NCI-H1930 (cell line): ENCODE measurements around the gene SERPINA3.
"Not testable (repeated sequence)": the region's sequence is repeated elsewhere in the genome, so short reads cannot be mapped to it uniquely, and the experiment has no call there.

Source experiments
- DNase-seq, 2 experiments: peaks; one replicate each; lab custom pipeline; 2025; lab: John Stamatoyannopoulos, UW

SERPINA3 gene

DNA sequence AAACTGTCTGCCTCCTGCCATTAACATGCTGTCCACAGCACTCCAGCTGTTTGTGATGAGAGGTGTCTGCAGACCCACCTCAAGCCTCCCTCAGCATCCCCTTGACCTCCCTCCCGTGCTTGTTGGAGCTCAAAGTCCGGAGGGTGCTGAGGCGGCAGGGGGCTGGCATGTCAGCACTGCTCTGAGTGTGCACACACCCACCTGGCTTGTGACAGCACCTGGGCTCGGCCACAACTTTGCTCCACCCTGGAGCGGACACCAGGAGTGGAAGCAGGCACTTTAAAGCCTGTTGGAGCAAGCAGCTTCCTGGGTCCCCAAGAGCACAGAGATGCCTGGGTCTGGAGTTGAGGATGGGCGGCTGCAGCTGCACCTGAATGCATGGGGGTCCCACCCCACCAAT lies 20.9 kb downstream of the SERPINA3 start:
- no peak for DNase-seq

DNA sequence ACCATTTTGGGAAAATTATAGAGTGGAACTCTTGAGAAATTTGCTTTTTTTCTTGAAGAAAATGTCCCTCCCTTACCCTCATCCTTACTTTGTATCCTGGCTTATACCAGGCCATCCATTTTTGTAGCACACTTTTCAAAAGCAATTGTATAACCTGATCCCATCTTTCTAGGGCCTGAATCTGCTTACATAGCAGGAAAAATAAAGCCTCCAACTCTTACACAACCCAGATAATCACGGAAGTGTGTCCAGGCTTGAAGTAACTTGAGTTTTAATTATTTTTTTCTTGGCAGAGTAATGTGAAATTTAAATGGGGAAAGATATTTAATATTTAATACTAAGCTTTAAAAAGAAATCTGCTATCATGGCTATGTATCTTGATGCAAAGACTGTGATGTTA lies 23.0 kb downstream of the SERPINA3 start:
- no peak for DNase-seq

DNA sequence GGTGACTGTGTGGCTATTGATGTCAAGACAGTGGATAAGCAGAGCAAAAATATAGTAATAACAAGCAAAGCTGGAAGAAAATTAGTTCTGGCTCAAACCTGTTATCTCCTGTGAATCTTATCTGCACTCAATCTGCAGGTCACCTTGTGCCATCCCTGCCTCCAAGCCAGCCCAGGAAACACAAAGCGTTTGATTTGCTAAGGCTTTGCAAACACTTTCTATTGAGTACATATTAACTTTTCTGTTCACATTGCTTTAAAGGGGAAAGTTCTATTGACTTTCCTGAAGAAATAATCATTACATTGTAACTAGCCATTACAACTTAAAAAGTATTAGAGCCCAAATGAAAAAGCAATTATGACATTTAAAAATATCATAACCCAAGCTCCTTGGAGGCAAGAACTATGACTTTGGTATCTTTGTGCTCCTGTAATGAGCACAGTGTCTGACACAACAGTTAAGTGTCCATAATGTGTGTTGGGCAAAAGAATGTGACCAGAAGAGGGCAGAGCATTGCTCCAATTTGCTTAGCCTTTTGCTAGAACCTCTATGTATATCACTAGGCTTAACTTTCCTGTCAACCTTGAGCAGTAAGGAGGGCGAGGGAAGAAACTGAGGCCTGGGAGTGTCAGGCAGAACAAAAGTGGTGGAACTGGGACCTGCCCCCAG lies 24.7 kb downstream of the SERPINA3 start:
- DNase-seq, result no peak

DNA sequence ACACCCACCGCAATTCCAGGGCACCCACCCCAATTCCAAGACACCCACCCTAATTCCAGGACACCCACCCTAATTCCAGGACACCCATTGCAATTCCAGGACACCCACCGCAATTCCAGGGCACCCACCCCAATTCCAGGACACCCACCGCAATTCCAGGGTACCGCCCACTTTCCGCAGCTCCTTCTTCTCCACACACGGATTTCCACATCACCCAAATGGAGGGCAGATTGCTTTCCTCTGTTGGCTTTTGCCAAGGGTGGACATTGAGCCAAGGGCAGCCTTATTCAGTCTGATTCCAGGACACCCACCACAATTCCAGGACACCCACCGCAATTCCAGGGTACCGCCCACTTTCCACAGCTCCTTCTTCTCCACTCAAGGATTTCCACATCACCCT lies 25.6 kb downstream of the SERPINA3 start:
- not testable (repeated sequence) for DNase-seq

DNA sequence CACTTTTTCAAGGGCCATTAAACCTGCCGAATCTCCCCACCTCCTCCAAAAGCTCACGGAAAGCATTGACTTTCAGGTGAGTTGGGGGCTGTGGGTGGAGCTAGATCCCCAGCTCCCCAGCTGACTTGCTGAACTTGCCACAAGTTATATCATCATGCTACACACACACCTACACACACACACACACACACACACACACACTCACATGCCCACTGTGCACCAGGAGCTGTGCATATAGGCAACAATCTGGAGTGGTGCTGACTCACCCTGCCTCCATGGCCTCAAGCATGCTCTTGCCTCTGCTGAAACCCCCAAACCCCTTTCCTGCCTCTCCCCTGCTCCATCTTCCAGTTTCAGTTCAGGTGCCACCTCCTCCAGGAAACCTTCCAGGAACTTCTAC lies 26.1 kb downstream of the SERPINA3 start:
- no peak for DNase-seq

DNA sequence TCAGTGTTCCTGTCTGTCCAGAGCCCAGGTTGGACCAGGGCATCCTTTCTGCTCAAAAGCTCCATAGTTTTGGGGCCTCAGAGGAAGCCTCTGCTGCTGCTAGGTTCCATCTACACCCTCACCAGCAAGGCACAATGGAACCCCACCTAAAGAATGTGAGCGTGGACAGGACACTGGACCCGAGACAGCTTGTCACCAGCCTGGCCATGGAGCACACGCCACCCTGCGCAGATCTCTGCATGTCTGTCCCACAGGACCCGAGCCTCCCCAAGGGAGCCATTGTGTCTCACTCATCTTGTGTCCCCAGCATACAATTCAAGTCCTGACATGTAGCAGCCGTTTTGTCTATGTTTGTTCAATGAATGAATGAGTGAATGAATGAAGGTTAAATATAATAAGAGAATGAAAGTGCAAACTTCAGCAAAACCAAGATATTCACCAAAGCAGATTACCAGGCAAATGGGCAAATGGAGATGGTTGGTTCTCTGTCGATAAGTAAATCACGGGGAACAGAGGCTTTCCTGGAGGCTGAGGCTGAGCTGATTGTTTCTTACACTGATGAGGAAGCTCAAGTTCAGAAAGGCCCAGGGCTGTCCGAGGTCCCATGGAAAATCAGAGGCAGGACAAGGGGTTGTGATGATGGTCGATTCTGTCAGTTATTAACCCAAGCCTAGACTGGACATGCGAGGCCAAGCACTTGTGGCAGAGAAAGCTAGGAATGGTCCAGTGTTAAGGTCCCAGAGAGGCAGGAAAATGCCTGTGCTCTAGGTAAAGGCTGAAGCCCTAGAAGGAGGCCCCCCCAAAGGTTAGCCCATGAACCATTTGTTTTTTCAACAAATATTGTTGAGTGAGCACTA lies 27.0 kb downstream of the SERPINA3 start:
- no peak for DNase-seq

DNA sequence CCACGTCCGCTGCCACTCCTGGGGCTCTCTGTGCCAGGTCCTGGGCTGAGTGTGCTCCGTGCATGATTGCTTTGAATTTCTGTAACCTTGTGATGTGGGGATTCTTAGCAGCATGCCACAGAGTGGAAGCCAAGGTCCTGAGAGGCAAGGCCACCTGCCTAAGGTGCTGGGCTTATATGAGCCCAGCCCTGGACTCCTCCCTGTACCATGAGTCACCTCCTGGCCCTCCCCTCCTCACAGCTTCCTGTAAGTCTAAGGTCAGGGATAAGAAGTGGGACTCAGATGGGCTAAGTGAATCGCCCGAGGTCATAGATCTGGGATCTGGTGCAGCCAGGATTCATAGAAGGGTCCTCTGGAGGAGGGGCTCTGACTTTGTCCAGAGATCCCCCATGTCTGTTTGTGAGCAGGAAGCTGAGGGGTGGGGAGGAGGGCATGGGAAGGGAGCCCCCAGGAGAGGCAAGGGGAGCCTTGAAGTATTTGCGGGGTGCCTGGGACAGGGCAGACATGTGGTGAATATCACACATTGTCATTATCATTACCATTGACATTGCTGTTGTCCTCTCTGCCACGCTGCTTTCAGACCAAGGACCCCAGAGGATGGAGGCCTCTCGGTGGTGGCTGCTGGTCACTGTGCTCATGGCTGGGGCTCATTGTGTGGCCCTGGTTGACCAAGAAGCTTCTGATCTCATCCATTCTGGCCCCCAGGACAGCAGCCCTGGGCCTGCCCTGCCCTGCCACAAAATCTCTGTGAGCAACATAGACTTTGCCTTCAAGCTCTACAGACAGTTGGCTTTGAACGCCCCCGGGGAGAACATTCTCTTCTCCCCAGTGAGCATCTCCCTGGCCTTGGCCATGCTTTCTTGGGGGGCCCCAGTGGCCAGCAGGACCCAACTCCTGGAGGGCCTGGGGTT lies 28.8 kb downstream of the SERPINA3 start:
- no peak for DNase-seq

DNA sequence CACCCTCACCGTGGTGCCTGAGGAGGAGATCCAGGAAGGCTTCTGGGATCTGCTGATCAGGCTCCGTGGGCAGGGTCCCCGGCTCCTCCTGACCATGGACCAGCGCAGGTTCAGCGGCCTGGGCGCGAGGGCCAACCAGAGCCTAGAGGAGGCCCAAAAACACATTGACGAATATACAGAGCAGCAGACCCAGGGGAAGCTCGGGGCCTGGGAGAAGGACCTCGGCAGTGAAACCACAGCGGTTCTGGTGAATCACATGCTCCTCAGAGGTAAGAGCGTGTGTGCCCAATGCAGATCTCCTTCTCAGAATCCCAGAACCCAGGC lies 29.4 kb downstream of the SERPINA3 start:
- DNase-seq, result no peak

DNA sequence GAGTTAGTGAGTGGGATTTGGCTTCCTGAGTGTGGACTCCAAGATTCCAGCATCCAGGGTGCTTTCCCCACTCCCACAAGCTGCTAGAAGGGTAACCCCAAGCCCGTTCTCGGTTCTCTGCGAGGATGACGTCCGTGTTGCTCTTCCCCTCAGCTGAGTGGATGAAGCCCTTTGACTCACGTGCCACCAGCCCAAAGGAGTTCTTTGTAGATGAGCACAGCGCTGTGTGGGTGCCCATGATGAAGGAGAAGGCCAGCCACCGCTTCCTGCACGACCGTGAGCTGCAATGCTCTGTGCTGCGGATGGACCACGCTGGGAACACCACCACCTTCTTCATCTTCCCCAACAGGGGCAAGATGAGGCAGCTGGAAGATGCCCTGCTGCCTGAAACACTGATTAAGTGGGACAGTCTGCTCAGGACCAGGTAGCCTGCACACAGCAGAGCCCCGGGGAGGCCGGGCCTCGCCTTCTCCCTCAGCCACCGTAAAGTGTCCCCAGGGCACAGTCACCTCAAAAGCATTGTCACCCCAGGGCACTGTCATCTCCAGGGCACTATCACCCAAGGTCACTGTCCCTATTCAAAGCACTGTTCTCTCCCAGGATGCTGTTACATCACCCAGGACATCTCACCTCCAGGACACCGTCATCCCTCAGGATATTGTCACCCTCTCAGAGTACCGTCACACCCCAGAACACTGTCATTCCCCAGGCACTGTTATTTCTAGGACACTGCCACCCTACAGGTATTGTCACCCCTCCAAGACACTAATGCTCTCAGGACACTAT lies 31.3 kb downstream of the SERPINA3 start:
- no peak for DNase-seq

DNA sequence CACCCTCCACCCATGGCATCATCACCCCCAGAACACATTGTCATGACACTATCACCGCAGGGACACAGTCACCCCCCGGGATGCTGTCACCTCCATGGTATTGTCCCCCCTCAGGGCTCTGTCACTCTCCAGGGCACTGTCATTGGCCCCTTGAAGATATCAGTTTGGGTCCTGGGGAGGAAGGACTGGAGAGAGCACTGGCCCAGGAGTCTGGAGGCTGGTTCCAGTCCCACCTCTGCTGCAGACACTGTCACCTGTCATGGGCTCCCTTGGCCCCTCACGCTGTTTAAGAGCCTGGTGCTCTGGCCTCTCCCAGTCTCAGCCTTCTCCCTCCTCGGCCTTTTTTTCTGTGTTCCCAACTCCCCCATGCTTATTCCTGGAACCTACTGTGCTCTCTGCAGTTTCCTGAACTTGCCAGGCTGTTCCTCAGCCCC lies 31.9 kb downstream of the SERPINA3 start:
- no peak for DNase-seq

DNA sequence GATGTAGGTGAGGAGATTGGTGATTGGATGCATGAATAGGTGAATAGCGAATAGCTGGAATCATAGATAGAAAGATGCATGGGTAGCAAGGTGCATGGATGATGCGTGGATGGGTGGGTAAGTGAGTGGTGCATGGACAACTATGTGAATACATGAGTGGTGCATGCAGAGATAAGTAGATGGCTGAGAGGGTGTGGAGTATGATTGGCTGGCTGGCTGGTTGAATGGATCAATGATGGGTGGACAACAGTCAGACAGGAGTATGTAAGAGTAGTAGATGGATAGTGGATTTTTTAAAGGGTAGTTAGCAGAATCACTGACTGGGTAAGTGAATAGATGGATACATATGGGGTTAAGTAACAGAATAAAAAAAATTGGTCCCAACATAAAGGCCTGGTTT lies 33.9 kb downstream of the SERPINA3 start:
- no peak for DNase-seq

DNA sequence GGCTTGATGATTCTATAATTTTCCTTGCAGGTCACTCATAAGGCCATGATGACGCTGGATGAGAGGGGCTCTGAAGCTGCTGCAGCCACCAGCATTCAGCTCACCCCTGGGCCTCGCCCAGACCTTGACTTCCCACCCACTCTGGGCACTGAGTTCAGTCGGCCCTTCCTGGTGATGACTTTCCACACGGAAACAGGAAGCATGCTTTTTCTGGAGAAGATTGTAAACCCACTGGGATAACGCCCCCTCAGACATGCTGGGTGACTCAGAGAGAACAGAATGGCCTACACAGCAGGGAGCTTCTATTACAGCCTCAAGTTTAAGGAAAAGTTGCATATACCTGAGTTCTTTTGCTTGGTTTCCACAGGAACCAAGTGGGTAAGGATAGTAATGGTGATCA lies 34.3 kb downstream of the SERPINA3 start:
- DNase-seq, result no peak

DNA sequence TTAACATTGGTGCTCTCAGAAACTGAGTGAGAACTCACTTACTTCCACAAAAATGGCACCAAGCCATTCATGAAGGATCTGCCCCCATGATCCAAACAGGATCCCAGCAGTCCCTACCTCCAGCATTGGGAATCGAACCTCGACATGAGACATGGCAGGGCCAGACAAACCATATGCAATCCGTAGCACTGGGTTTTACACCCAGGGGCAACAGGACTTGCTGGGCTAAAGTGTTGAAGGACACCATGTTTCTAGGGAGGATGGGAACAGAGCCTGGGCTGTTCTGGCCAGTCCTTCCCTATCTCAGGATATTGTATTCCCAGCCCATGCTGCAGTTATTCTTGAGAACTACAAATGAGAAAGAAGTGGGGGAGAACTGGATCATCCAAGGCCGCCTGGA lies 36.6 kb downstream of the SERPINA3 start:
- DNase-seq, result no peak

DNA sequence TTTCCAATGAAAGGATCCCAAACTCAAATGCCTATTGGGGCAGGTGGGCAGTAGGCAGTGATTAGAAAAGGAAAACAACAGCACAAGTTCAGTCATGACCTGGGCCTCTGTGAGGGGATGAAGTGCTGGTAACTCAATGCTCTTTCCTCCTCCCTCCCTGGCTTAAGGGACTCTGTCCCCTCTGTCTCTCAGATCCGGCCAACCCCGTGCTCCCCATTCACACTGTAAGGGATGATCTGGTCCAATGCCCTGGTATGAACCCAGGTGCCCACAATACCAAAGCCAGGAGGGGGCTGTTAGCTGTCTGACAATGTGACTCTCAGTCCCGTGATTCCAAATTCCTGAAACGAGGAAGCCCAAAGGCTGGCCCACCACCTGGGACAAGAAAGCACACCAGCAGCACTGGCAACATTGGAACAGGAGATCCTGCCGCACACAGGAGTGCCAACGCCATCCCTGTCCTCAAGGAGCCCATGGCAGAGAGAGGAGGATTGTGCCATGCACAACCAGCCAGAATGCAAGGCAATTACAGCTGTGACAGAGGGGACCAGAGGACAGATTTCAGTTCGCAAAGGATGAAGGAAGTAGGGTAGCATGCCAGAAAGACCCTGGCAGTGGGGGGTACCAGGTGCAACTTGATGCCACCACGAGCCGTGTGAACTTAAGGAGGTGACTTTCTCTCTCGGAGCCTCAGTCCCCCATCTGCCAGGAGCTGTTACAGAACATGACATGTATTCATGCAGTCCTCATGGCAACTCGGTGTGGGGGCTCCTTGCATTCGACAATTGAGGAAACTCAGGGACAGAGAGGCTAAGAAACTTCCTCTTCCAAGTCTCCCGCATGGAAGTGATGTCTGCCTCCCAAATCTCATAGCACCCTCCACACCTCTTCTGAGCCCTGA lies 37.6 kb downstream of the SERPINA3 start:
- no peak for DNase-seq

DNA sequence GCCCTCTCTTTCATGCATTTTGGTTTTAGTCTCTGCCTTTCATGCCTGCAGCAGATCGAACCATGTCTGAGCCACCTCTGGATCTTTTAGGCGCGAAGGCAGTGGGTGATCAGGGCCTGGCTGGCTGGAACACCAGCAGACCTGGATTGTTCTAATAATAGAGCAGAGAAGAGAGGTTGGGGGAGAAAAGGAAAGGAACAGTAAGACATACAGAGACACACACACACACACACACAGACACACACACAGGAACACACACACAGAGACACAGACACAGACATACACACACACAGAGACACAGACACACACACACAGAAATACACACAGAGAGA lies 38.2 kb downstream of the SERPINA3 start:
- no peak for DNase-seq

DNA sequence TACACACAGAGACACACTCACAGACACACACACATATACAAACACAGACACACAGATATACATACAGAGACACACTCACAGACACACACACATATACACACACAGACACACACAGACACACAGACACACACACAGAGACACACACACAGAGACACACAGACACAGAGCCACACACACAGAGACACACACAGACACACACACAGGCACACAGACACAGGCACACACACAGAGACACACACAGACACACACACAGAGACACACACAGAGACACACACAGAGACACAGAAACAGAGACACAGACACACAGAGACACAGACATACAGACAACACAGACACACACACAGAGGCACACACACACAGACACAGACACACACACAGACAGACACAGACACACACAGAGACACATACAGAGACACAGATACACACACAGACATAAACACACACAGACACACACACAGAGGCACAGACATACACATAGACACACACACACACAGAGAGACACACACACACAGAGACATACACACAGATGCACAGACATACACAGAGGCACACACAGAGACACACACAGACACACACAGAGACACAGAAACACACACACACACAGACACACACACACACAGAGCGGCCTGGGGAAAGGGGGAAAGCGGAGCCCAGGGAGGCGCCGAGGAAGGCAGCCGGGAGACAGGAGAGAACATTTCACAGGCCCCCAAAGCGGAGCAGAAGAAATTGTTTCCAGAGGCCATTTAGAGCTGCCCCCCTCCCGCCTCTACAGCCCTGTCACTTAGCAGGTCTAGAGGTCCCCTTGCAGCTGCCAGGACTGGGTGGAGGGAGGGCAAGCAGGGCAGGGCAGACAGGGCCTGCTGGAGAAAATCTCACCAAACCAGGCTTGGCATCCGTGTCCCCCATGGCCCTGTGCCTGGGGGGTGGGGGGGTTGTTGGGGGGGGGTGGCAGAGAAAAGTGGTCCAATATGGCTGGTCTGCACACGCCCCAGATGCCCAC lies 38.9 kb downstream of the SERPINA3 start:
- no peak for DNase-seq

DNA sequence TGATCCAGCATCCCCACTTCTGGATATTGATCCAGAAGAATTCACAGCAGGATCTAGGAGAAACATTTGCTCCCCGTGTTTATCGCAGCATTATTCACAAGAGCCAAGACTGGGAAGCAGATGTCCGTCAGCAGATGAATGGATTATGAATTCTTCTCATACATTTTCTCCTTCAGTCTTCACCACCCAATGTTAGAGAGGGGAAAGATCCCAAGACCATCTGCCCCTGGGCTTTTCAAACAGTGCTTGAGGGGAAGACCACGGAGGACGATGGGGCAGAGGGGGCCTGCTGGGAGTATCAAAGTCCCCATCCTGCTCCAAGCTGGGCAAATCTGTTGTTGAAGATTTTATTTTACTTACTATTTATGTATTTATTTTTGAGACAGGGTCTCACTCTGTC lies 41.1 kb downstream of the SERPINA3 start:
- DNase-seq, result no peak

DNA sequence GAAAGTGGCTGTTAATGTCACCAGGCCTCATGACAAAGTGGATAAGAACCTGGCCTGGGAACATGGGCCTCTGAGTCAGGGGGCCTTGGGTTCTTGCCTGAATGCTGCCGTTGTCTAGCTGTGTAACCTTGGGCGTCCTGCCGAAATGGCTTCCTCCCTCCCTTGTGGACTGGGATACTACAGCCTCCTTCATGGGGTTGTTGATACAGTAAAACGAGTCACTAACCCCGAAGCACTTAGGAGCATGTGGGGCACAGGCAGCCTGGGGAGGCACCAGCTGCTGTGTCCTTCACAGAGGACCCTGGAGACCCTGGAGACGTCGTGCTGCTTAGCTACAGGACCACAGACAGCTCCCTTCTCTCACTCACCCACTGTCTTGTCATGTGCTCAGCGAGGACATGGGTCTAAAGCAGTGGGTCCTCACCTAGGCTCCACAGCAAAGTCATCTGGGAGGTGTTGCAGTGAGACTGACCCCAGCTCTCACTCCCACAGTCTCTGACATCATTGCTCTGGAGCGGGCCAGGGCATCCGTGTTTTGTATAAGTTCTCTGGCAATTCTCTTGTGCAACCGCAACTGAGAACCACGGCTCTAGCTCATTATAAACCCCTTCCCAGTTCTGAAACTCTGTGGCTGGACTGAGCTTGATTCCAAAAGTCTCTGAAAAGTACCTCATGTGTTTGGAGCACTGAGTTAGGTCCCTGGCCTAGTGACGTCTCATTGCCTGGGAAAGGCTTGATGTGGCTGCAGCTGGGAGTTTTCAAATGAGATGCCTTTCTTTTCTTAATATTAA lies 42.1 kb downstream of the SERPINA3 start:
- no peak for DNase-seq

DNA sequence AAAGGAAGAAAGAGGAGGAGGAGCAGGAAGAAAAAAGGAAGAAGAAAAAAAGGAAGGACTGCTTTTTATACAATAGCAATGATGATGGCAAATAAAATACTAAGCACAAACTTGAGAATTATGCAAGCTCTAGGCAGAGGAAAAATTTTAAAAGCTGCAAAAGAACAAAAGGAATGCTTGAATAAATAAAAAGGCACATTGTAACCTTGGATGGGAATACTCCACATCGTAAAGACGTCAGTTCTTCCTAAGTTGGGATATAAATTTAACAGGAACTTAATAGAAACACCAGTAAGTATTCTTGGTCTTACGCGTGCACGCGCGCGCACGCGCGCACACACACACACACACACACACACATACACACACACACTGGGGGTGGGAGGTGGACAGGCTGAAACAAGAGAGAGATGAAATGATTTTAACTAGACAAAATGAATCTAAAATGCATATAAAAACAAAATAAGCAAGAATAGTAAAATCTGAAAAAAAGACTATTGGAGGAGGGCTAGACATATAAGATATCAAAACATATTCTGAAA lies 43.0 kb downstream of the SERPINA3 start:
- no peak for DNase-seq
